Thoracic aorta (tissue), 2 donors: ENCODE measurements around the gene SERINC2. TPM values are rescaled to one million over a fixed set of nuclear protein-coding genes. Genes with fewer than 3 reads are reported as not detected.

Source experiments
- ATAC-seq: fragments of 150-250 bp; one replicate; pipeline ENCODE4 v1.8.0; 2017; ENCODE audit warnings: low read depth; ENCODE audit not compliant: insufficient number of reproducible peaks, low FRiP score
- DNase-seq: peaks from one replicate; pipeline ENCODE4 v3.0.0-alpha.2; 2020; ENCODE audit warnings: low spot score
- H3K27ac ChIP-seq, 2 donors: fragments of 200-600 bp; sonication (generic); 1 replicate in 1 of 2; 2 replicates in 1 of 2; pipeline ENCODE4 v1.5.1; 2016; ENCODE audit warnings: mild to moderate bottlenecking in 2 of 2, moderate library complexity in 2 of 2
- H3K27me3 ChIP-seq: fragments of 200-600 bp; sonication (generic); replicated peaks from 2 replicates; pipeline ENCODE4 v1.6.0; 2016; ENCODE audit warnings: mild to moderate bottlenecking; ENCODE audit not compliant: insufficient read depth
- H3K36me3 ChIP-seq: fragments of 200-600 bp; sonication (generic); one replicate; pipeline ENCODE4 v1.5.1; 2016
- H3K4me1 ChIP-seq, 2 donors: fragments of 200-600 bp; sonication (generic); 1 replicate in 1 of 2; 2 replicates in 1 of 2; pipeline versions ENCODE4 v1.5.1 to v1.6.0; 2016; ENCODE audit warnings: low read depth in 2 of 2, mild to moderate bottlenecking in 1 of 2; ENCODE audit not compliant: control insufficient read depth in 1 of 2
- H3K4me3 ChIP-seq: fragments of 200-600 bp; sonication (generic); 2 replicates; pipeline ENCODE4 v1.5.1; 2016; ENCODE audit warnings: mild to moderate bottlenecking
- H3K9me3 ChIP-seq: fragments of 200-600 bp; sonication (generic); 2 replicates; pipeline ENCODE4 v1.5.1; 2016
- total RNA-seq, 2 donors: library from RNA; depleted of rRNA; stranded (reverse); fragments of >200 nt; gene quantifications; one replicate each; pipeline versions ENCODE4 v1.1.0 to v1.2.3, GENCODE V29; 2016
- TF ChIP-seq, protein P1 (sequence below): fragments of 200-600 bp; sonication (generic); IDR thresholded peaks from one replicate; pipeline ENCODE4 v1.5.1; 2019; ENCODE audit warnings: antibody characterized with exemption

The SERINC2 gene
- total RNA-seq, 2 donors from 2014 or later, result 7.6 to 12.3 TPM

DNA sequence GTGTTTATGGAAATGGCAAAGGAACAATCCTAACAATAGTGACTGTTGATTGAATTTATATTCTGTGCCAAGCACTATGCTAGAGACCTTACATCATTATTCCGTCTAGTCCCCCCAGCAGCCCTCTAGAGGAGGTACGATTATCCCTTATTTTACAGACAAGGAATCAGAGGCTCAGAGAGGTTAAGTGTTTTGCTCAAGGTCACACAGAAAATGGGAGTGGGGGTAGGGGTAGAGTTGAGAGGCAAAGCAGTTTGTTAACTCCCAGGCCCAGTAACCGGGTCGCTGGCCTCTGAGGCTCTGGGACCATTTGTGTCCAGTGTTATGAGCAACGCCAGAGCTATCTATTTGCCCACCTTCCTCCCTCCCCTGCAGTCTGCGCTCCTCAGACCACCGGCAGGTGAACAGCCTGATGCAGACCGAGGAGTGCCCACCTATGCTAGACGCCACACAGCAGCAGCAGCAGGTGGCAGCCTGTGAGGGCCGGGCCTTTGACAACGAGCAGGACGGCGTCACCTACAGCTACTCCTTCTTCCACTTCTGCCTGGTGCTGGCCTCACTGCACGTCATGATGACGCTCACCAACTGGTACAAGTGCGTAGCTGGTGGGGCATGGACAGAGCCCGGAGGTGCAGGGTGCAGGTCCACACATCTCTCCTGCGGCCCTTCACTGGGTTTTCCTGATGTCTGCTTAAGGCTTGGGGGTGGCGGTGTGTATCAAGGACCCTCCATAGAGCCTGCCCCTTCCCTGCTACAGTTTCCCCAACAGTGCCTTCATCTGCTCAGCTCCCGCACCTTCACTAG, 19.8 kb downstream of the SERINC2 start:
- TF ChIP-seq, protein P1, sequence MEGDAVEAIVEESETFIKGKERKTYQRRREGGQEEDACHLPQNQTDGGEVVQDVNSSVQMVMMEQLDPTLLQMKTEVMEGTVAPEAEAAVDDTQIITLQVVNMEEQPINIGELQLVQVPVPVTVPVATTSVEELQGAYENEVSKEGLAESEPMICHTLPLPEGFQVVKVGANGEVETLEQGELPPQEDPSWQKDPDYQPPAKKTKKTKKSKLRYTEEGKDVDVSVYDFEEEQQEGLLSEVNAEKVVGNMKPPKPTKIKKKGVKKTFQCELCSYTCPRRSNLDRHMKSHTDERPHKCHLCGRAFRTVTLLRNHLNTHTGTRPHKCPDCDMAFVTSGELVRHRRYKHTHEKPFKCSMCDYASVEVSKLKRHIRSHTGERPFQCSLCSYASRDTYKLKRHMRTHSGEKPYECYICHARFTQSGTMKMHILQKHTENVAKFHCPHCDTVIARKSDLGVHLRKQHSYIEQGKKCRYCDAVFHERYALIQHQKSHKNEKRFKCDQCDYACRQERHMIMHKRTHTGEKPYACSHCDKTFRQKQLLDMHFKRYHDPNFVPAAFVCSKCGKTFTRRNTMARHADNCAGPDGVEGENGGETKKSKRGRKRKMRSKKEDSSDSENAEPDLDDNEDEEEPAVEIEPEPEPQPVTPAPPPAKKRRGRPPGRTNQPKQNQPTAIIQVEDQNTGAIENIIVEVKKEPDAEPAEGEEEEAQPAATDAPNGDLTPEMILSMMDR, result no peak
- Histone ChIP-seq H3K4me1 (no peaks in the 10 kb centered on the region), H3K27me3 (no peaks in the 10 kb centered on the region), H3K4me3 (no peak overlapping the region), H3K36me3 (no peaks in the 10 kb centered on the region), H3K27ac (no peak overlapping the region), H3K9me3 (no peaks in the 10 kb centered on the region)
- ATAC-seq (no peak), DNase-seq (no peak)

DNA sequence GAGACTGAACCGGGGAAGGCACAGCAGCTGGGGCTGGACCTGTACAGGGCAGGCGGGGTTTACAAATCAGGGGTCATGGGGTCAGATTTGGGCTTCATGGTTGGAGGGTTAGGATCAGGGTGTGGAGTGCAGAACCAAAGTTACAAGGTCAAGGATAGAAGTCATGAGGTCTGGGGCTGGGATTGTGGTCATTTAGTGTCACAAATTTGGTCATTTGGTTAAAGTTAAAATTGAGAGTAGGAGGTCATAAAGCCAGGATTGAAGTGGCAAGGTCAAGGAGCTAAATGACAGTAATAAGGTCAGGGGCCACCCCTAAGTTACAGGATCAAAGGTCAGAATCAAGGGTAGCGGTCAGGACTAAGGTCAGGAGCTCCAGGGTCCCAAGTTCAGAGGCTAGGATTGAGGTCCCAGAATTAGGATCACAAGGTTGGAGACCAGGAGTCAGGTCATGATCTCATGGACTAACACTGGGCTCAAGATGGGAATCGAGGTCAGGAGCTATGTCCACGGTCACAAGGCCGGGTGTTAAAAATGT, 20.4 kb downstream of the SERINC2 start:
- Histone ChIP-seq H3K4me1 (no peaks in the 10 kb centered on the region), H3K27me3 (no peaks in the 10 kb centered on the region), H3K27ac (no peak overlapping the region), H3K36me3 (no peaks in the 10 kb centered on the region), H3K9me3 (no peaks in the 10 kb centered on the region), H3K4me3 (no peak overlapping the region)
- ATAC-seq (no peak), DNase-seq (no peak)
- TF ChIP-seq, protein P1, result no peak

DNA sequence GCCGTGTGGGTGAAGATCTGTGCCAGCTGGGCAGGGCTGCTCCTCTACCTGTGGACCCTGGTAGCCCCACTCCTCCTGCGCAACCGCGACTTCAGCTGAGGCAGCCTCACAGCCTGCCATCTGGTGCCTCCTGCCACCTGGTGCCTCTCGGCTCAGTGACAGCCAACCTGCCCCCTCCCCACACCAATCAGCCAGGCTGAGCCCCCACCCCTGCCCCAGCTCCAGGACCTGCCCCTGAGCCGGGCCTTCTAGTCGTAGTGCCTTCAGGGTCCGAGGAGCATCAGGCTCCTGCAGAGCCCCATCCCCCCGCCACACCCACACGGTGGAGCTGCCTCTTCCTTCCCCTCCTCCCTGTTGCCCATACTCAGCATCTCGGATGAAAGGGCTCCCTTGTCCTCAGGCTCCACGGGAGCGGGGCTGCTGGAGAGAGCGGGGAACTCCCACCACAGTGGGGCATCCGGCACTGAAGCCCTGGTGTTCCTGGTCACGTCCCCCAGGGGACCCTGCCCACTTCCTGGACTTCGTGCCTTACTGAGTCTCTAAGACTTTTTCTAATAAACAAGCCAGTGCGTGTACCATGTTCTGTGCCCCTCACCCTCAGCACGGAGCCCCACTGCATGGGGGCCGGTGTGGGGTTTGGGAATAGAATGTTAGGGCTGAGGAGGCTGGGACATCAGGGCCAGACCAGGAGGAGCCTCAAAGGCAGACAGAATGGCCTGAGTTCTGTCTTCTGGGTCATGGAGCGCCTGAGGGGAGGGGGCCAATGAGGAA, 21.3 kb downstream of the SERINC2 start:
- no peaks in the 10 kb centered on the region for H3K9me3 ChIP-seq
- no peaks in the 10 kb centered on the region for H3K36me3 ChIP-seq
- no peaks in the 10 kb centered on the region for H3K27me3 ChIP-seq
- no peak overlapping the region for H3K4me3 ChIP-seq
- no peaks in the 10 kb centered on the region for H3K4me1 ChIP-seq
- H3K27ac ChIP-seq, result no peak overlapping the region
- no peak for DNase-seq
- TF ChIP-seq, protein P1, result no peak
- no peak for ATAC-seq

DNA sequence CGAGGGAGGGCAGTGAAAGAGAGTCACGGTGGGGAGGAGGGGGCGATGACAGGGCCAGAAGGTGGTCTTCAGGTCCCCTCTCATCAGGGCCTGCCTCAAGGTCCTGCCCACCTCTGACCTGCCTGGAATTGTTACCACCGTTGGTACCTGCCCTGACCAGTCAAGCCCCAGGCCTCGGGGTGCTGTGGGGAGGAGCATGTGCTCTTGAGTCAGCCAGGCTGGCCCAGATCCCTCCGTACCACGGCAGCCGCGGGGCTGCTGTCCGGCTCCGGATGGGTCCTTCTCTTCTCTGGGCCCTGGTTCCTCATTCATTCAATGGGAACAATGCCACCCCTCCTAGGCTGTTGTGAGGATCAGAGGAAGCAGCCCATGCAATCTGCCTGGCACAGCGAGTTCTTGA, 22.0 kb downstream of the SERINC2 start:
- Histone ChIP-seq H3K4me3 (no peak overlapping the region), H3K27me3 (no peaks in the 10 kb centered on the region)
- no peak for DNase-seq

More for the DNA sequence above, 22.0 kb downstream of the SERINC2 start:
- H3K9me3 ChIP-seq, result no peaks in the 10 kb centered on the region
- no peaks in the 10 kb centered on the region for H3K36me3 ChIP-seq
- TF ChIP-seq, protein P1, result no peak
- no peaks in the 10 kb centered on the region for H3K4me1 ChIP-seq
- H3K27ac ChIP-seq, result no peak overlapping the region
- ATAC-seq, result no peak
